GM12865 (cell line): ENCODE measurements around the gene SLC16A12.

Experiments
- DNase-seq: peaks from one replicate; pipeline ENCODE4 v3.0.0; 2010; ENCODE audit warnings: low read depth
- H3K4me3 ChIP-seq: 2 replicates; pipeline ENCODE4 v1.5.1; 2011; ENCODE audit warnings: mild to moderate bottlenecking, low read depth, low read length, control low read depth
- TF ChIP-seq, protein P1 (sequence below): IDR thresholded peaks from 2 replicates; pipeline ENCODE4 v1.5.1; 2011; ENCODE audit warnings: low read length, control low read depth, low read depth, inconsistent platforms; ENCODE audit not compliant: insufficient read depth; ENCODE audit errors: missing control alignments

The SLC16A12 gene

GRCh38 chr10:89574368-89574767 lies 39.0 kb upstream of the SLC16A12 start:
- no peak for DNase-seq
- H3K4me3 ChIP-seq: no peak overlapping the region
- TF ChIP-seq, protein P1, sequence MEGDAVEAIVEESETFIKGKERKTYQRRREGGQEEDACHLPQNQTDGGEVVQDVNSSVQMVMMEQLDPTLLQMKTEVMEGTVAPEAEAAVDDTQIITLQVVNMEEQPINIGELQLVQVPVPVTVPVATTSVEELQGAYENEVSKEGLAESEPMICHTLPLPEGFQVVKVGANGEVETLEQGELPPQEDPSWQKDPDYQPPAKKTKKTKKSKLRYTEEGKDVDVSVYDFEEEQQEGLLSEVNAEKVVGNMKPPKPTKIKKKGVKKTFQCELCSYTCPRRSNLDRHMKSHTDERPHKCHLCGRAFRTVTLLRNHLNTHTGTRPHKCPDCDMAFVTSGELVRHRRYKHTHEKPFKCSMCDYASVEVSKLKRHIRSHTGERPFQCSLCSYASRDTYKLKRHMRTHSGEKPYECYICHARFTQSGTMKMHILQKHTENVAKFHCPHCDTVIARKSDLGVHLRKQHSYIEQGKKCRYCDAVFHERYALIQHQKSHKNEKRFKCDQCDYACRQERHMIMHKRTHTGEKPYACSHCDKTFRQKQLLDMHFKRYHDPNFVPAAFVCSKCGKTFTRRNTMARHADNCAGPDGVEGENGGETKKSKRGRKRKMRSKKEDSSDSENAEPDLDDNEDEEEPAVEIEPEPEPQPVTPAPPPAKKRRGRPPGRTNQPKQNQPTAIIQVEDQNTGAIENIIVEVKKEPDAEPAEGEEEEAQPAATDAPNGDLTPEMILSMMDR: no peak

GRCh38 chr10:89567576-89568245 lies 32.3 kb upstream of the SLC16A12 start:
- no peak for DNase-seq
- no peak overlapping the region for H3K4me3 ChIP-seq
- TF ChIP-seq, protein P1: no peak

- H3K4me3 ChIP-seq: no peak overlapping the region
- TF ChIP-seq, protein P1: no peak
- DNase-seq: no peak
Observed at GRCh38 chr10:89566992-89567391, 31.6 kb upstream of the SLC16A12 start.

- DNase-seq: no peak
- H3K4me3 ChIP-seq: no peak overlapping the region
- TF ChIP-seq, protein P1: no peak
Observed at GRCh38 chr10:89566095-89566950, 30.9 kb upstream of the SLC16A12 start.

- H3K4me3 ChIP-seq: no peak overlapping the region
- DNase-seq: no peak
- TF ChIP-seq, protein P1: no peak
Observed at GRCh38 chr10:89565180-89565579, 29.8 kb upstream of the SLC16A12 start.

GRCh38 chr10:89563861-89564478 lies 28.6 kb upstream of the SLC16A12 start:
- TF ChIP-seq, protein P1: peak; percentile 42
- no peak overlapping the region for H3K4me3 ChIP-seq
- DNase-seq: peak; percentile 50
